GM18526 (cell line): ENCODE measurements around the gene ZIC1.

Experiments
- POLR2A ChIP-seq: IDR thresholded peaks from 3 replicates; pipeline ENCODE4 v1.6.1; 2011; ENCODE audit not compliant: insufficient read length; ENCODE audit errors: extremely low read depth

Gene ZIC1

GRCh38 chr3:147418371-147418781 lies 9.2 kb downstream of the ZIC1 start:
- no peak for TF ChIP-seq POLR2A

- no peak for TF ChIP-seq POLR2A
Measured at GRCh38 chr3:147418808-147419701, 9.9 kb downstream of the ZIC1 start.

GRCh38 chr3:147419781-147420224 lies 10.6 kb downstream of the ZIC1 start:
- no peak for TF ChIP-seq POLR2A

GRCh38 chr3:147420353-147421183 lies 11.4 kb downstream of the ZIC1 start:
- no peak for TF ChIP-seq POLR2A

- no peak for TF ChIP-seq POLR2A
Measured at GRCh38 chr3:147421184-147421912, 12.2 kb downstream of the ZIC1 start.

- no peak for TF ChIP-seq POLR2A
Measured at GRCh38 chr3:147422196-147422595, 13.0 kb downstream of the ZIC1 start.

GRCh38 chr3:147422601-147423536 lies 13.7 kb downstream of the ZIC1 start:
- TF ChIP-seq POLR2A = no peak

GRCh38 chr3:147423537-147423797 lies 14.3 kb downstream of the ZIC1 start:
- no peak for TF ChIP-seq POLR2A

- TF ChIP-seq POLR2A = no peak
Measured at GRCh38 chr3:147423798-147424580, 14.8 kb downstream of the ZIC1 start.

GRCh38 chr3:147424581-147425387 lies 15.6 kb downstream of the ZIC1 start:
- no peak for TF ChIP-seq POLR2A

GRCh38 chr3:147425388-147425850 lies 16.3 kb downstream of the ZIC1 start:
- no peak for TF ChIP-seq POLR2A

- TF ChIP-seq POLR2A = no peak
Measured at GRCh38 chr3:147426931-147427330, 17.8 kb downstream of the ZIC1 start.

- no peak for TF ChIP-seq POLR2A
Measured at GRCh38 chr3:147427746-147428145, 18.6 kb downstream of the ZIC1 start.
